Activated T-helper 17 cell treated with anti-CD3 and anti-CD28 coated beads, Interleukin-2, amount 50 U/mL, for 72 hours (primary cell): ENCODE results near the gene KLHL30. TPM values are rescaled to one million over a fixed set of nuclear protein-coding genes. Genes with fewer than 3 reads are reported as not detected.
A peak's percentile ranks its signal among the peaks of the same experiment; 100 is the strongest.

Experiments used
- ATAC-seq: fragments of 150-1000 bp; cut with Tn5 transposase; replicated peaks from 2 replicates; pipeline ENCODE4 v1.10.0; 2021; ENCODE audit warnings: mild to moderate bottlenecking, moderate library complexity
- H3K27ac Mint-ChIP-seq: one replicate; pipeline ENCODE4 v1.8.0; 2022; ENCODE audit warnings: mixed read lengths
- H3K27me3 Mint-ChIP-seq: one replicate; pipeline ENCODE4 v1.8.0; 2022; ENCODE audit warnings: mixed read lengths
- H3K36me3 Mint-ChIP-seq: one replicate; pipeline ENCODE4 v1.8.0; 2022; ENCODE audit warnings: low read depth, mild to moderate bottlenecking, mixed read lengths
- H3K4me1 Mint-ChIP-seq: one replicate; pipeline ENCODE4 v1.8.0; 2022; ENCODE audit warnings: mixed read lengths
- H3K4me3 Mint-ChIP-seq: one replicate; pipeline ENCODE4 v1.8.0; 2022; ENCODE audit warnings: mild to moderate bottlenecking, mixed read lengths
- H3K9me3 Mint-ChIP-seq: one replicate; pipeline ENCODE4 v1.8.0; 2022; ENCODE audit warnings: mixed read lengths
- total RNA-seq, 2 donors: library from RNA; stranded (reverse); gene quantifications; one replicate each; pipeline ENCODE4 v1.2.3, GENCODE V29; 2022

KLHL30 gene
- total RNA-seq, 2 donors from 2014 or later = not detected

- no peak overlapping the region for H3K27ac Mint-ChIP-seq
- H3K36me3 Mint-ChIP-seq = no peaks in the 10 kb centered on the region
- ATAC-seq = no peak
- H3K4me3 Mint-ChIP-seq = no peak overlapping the region
- H3K27me3 Mint-ChIP-seq = peaks cover 3% of the 10 kb centered on the region
- H3K9me3 Mint-ChIP-seq = no peaks in the 10 kb centered on the region
- no peaks in the 10 kb centered on the region for H3K4me1 Mint-ChIP-seq
These were observed 15.9 kb upstream of the KLHL30 start for GRCh38 chr2:238122287-238123217.

GRCh38 chr2:238123218-238123971 is 15.1 kb upstream of the KLHL30 start:
- Mint-ChIP-seq H3K36me3 (no peaks in the 10 kb centered on the region), H3K9me3 (no peaks in the 10 kb centered on the region), H3K4me1 (no peaks in the 10 kb centered on the region), H3K27ac (no peak overlapping the region), H3K27me3 (no peaks in the 10 kb centered on the region), H3K4me3 (no peak overlapping the region)
- ATAC-seq = no peak

GRCh38 chr2:238123991-238124470 is 14.4 kb upstream of the KLHL30 start:
- H3K4me1 Mint-ChIP-seq = no peaks in the 10 kb centered on the region
- no peaks in the 10 kb centered on the region for H3K27me3 Mint-ChIP-seq
- no peaks in the 10 kb centered on the region for H3K36me3 Mint-ChIP-seq
- ATAC-seq = no peak
- no peak overlapping the region for H3K4me3 Mint-ChIP-seq
- no peaks in the 10 kb centered on the region for H3K9me3 Mint-ChIP-seq
- H3K27ac Mint-ChIP-seq = no peak overlapping the region

GRCh38 chr2:238124488-238125126 is 13.9 kb upstream of the KLHL30 start:
- Mint-ChIP-seq H3K27me3 (no peaks in the 10 kb centered on the region), H3K9me3 (no peaks in the 10 kb centered on the region), H3K36me3 (no peaks in the 10 kb centered on the region), H3K27ac (no peak overlapping the region), H3K4me1 (no peaks in the 10 kb centered on the region), H3K4me3 (no peak overlapping the region)
- ATAC-seq = no peak

GRCh38 chr2:238125127-238125885 is 13.2 kb upstream of the KLHL30 start:
- Mint-ChIP-seq H3K9me3 (no peaks in the 10 kb centered on the region), H3K27me3 (no peaks in the 10 kb centered on the region), H3K27ac (no peak overlapping the region), H3K36me3 (no peaks in the 10 kb centered on the region), H3K4me1 (no peaks in the 10 kb centered on the region), H3K4me3 (no peak overlapping the region)
- ATAC-seq = no peak

- H3K27me3 Mint-ChIP-seq = no peaks in the 10 kb centered on the region
- no peak overlapping the region for H3K27ac Mint-ChIP-seq
- ATAC-seq = no peak
- no peaks in the 10 kb centered on the region for H3K9me3 Mint-ChIP-seq
- no peaks in the 10 kb centered on the region for H3K36me3 Mint-ChIP-seq
- H3K4me3 Mint-ChIP-seq = no peak overlapping the region
- no peaks in the 10 kb centered on the region for H3K4me1 Mint-ChIP-seq
These were observed 12.1 kb upstream of the KLHL30 start for GRCh38 chr2:238126338-238126737.

GRCh38 chr2:238126775-238127164 is 11.7 kb upstream of the KLHL30 start:
- H3K9me3 Mint-ChIP-seq = no peaks in the 10 kb centered on the region
- H3K27me3 Mint-ChIP-seq = no peaks in the 10 kb centered on the region
- H3K36me3 Mint-ChIP-seq = no peaks in the 10 kb centered on the region
- ATAC-seq = no peak
- H3K4me3 Mint-ChIP-seq = no peak overlapping the region
- H3K27ac Mint-ChIP-seq = no peak overlapping the region
- no peaks in the 10 kb centered on the region for H3K4me1 Mint-ChIP-seq

GRCh38 chr2:238127165-238128060 is 11.1 kb upstream of the KLHL30 start:
- H3K4me1 Mint-ChIP-seq = no peaks in the 10 kb centered on the region
- no peak overlapping the region for H3K27ac Mint-ChIP-seq
- no peak overlapping the region for H3K4me3 Mint-ChIP-seq
- no peaks in the 10 kb centered on the region for H3K27me3 Mint-ChIP-seq
- no peaks in the 10 kb centered on the region for H3K36me3 Mint-ChIP-seq
- no peaks in the 10 kb centered on the region for H3K9me3 Mint-ChIP-seq
- ATAC-seq = peak; percentile 43

- ATAC-seq = no peak
These were observed 10.4 kb upstream of the KLHL30 start for GRCh38 chr2:238128061-238128440.

GRCh38 chr2:238128534-238129001 is 9.9 kb upstream of the KLHL30 start:
- H3K4me3 Mint-ChIP-seq = no peak overlapping the region
- no peaks in the 10 kb centered on the region for H3K4me1 Mint-ChIP-seq
- no peak overlapping the region for H3K27ac Mint-ChIP-seq
- no peaks in the 10 kb centered on the region for H3K9me3 Mint-ChIP-seq
- H3K36me3 Mint-ChIP-seq = no peaks in the 10 kb centered on the region
- no peaks in the 10 kb centered on the region for H3K27me3 Mint-ChIP-seq
- no peak for ATAC-seq

More at GRCh38 chr2:238128061-238128440, 10.4 kb upstream of the KLHL30 start:
- H3K36me3 Mint-ChIP-seq = no peaks in the 10 kb centered on the region
- no peaks in the 10 kb centered on the region for H3K4me1 Mint-ChIP-seq
- H3K27me3 Mint-ChIP-seq = no peaks in the 10 kb centered on the region
- H3K9me3 Mint-ChIP-seq = no peaks in the 10 kb centered on the region
- H3K27ac Mint-ChIP-seq = no peak overlapping the region
- no peak overlapping the region for H3K4me3 Mint-ChIP-seq

GRCh38 chr2:238129166-238130010 is 9.1 kb upstream of the KLHL30 start:
- Mint-ChIP-seq H3K9me3 (no peaks in the 10 kb centered on the region), H3K36me3 (no peaks in the 10 kb centered on the region), H3K4me1 (no peaks in the 10 kb centered on the region), H3K27ac (no peak overlapping the region), H3K27me3 (no peaks in the 10 kb centered on the region), H3K4me3 (no peak overlapping the region)
- ATAC-seq = no peak

GRCh38 chr2:238130111-238130695 is 8.3 kb upstream of the KLHL30 start:
- no peak overlapping the region for H3K4me3 Mint-ChIP-seq
- no peaks in the 10 kb centered on the region for H3K4me1 Mint-ChIP-seq
- H3K9me3 Mint-ChIP-seq = no peaks in the 10 kb centered on the region
- no peaks in the 10 kb centered on the region for H3K36me3 Mint-ChIP-seq
- H3K27ac Mint-ChIP-seq = no peak overlapping the region
- no peak for ATAC-seq
- no peaks in the 10 kb centered on the region for H3K27me3 Mint-ChIP-seq
